Neural cell (in vitro differentiated cells): ENCODE data around the gene YWHAQ. TPM values are rescaled to one million over a fixed set of nuclear protein-coding genes. Genes with fewer than 3 reads are reported as not detected.

Experiments used
- H2AFZ ChIP-seq: fragments of 200-600, 300-800 bp; sonication (generic), shearing (Covaris generic); 2 replicates; pipeline ENCODE4 v1.6.0; 2014; ENCODE audit warnings: low read depth, mild to moderate bottlenecking, antibody characterized with exemption, low read length, moderate library complexity
- H3F3A ChIP-seq: fragments of 200-600 bp; shearing (Covaris generic); 2 replicates; pipeline ENCODE4 v1.6.1; 2016; ENCODE audit warnings: mild to moderate bottlenecking, moderate library complexity, mixed read lengths, antibody characterized with exemption, low read length; ENCODE audit not compliant: insufficient read depth, poor library complexity, severe bottlenecking
- H3K27ac ChIP-seq: fragments of 200-600, 300-800 bp; sonication (generic), shearing (Covaris generic); 2 replicates; pipeline ENCODE4 v1.5.1; 2014; ENCODE audit warnings: mild to moderate bottlenecking, low read length, moderate library complexity
- H3K27me3 ChIP-seq: fragments of 300-800, 200-600 bp; sonication (generic), shearing (Covaris generic); 2 replicates; pipeline ENCODE4 v1.6.0; 2014; ENCODE audit warnings: mild to moderate bottlenecking, low read depth, low read length, moderate library complexity; ENCODE audit not compliant: insufficient read depth
- H3K36me3 ChIP-seq: fragments of 300-800, 200-600 bp; sonication (generic), shearing (Covaris generic); 2 replicates; pipeline ENCODE4 v1.5.1; 2014; ENCODE audit warnings: mild to moderate bottlenecking, antibody characterized with exemption, low read length, moderate library complexity; ENCODE audit not compliant: insufficient read depth
- H3K4me2 ChIP-seq: fragments of 300-800, 200-600 bp; sonication (generic), shearing (Covaris generic); 2 replicates; pipeline ENCODE4 v1.6.0; 2014; ENCODE audit warnings: mild to moderate bottlenecking, low read length
- H3K4me3 ChIP-seq: fragments of 300-800, 200-600 bp; sonication (generic), shearing (Covaris generic); 2 replicates; pipeline ENCODE4 v1.5.1; 2014; ENCODE audit warnings: mild to moderate bottlenecking, low read length, moderate library complexity
- H3K79me2 ChIP-seq: fragments of 200-600 bp; shearing (Covaris generic); replicated peaks from 2 replicates; pipeline ENCODE4 v1.6.0; 2014; ENCODE audit warnings: mild to moderate bottlenecking, low read length, moderate library complexity; ENCODE audit not compliant: insufficient read depth
- H3K9ac ChIP-seq: fragments of 300-800, 200-600 bp; sonication (generic), shearing (Covaris generic); 2 replicates; pipeline ENCODE4 v1.6.1; 2016; ENCODE audit warnings: mild to moderate bottlenecking, low read length, mixed read lengths
- H3K9me2 ChIP-seq: fragments of 200-600 bp; shearing (Covaris generic); 2 replicates; pipeline ENCODE4 v1.6.1; 2016; ENCODE audit warnings: mild to moderate bottlenecking, low read length, mixed read lengths; ENCODE audit not compliant: insufficient read depth
- H3K9me3 ChIP-seq: fragments of 200-600, 300-800 bp; sonication (generic), shearing (Covaris generic); 2 replicates; pipeline ENCODE4 v1.6.1; 2016; ENCODE audit warnings: mild to moderate bottlenecking, mixed run types, low read length, moderate library complexity, mixed read lengths
- H4K20me1 ChIP-seq: fragments of 200-600 bp; shearing (Covaris generic); 2 replicates; pipeline ENCODE4 v1.6.1; 2016; ENCODE audit warnings: mild to moderate bottlenecking, mixed run types; ENCODE audit not compliant: insufficient read depth
- EP300 ChIP-seq: fragments of 450-650 bp; conservative IDR thresholded peaks from 2 replicates; pipeline ENCODE4 v1.6.1; 2014; ENCODE audit warnings: antibody characterized with exemption, mild to moderate bottlenecking, moderate library complexity; ENCODE audit not compliant: poor library complexity, severe bottlenecking
- EZH2 ChIP-seq: fragments of 200-600, 300-800 bp; shearing (Covaris generic), sonication (generic); IDR thresholded peaks from 2 replicates; pipeline ENCODE4 v1.6.1; 2014; ENCODE audit warnings: antibody characterized with exemption, low read length, borderline replicate concordance, mild to moderate bottlenecking; ENCODE audit not compliant: insufficient read depth, poor library complexity, severe bottlenecking
- MXI1 ChIP-seq: fragments of 450-650 bp; conservative IDR thresholded peaks from 2 replicates; pipeline ENCODE4 v1.6.1; 2014; ENCODE audit warnings: antibody characterized with exemption, mild to moderate bottlenecking; ENCODE audit not compliant: poor library complexity, severe bottlenecking
- POLR2AphosphoS5 ChIP-seq: IDR thresholded peaks from 2 replicates; pipeline ENCODE4 v1.6.1; 2012
- RAD21 ChIP-seq: fragments of 450-650 bp; conservative IDR thresholded peaks from 2 replicates; pipeline ENCODE4 v1.6.1; 2014; ENCODE audit warnings: antibody characterized with exemption, mild to moderate bottlenecking, moderate library complexity
- SMC3 ChIP-seq: fragments of 450-650 bp; conservative IDR thresholded peaks from 2 replicates; pipeline ENCODE4 v1.6.1; 2014; ENCODE audit warnings: antibody characterized with exemption, mild to moderate bottlenecking, moderate library complexity; ENCODE audit not compliant: poor library complexity
- TAF1 ChIP-seq: IDR thresholded peaks from 2 replicates; pipeline ENCODE4 v1.6.1; 2012; ENCODE audit warnings: low read depth
- polyA plus RNA-seq: library from polyadenylated mRNA; depleted of rRNA; stranded (reverse); fragments of >200 nt; gene quantifications from 2 replicates; pipeline ENCODE4 v1.2.3, GENCODE V29; 2014
- TF ChIP-seq, protein P1 (sequence below): IDR thresholded peaks from 2 replicates; pipeline ENCODE4 v1.6.1; 2012; ENCODE audit warnings: borderline replicate concordance
- TF ChIP-seq, protein P2 (sequence below): fragments of 450-650 bp; IDR thresholded peaks from 2 replicates; pipeline ENCODE4 v1.5.1; 2014; ENCODE audit warnings: antibody characterized with exemption, mild to moderate bottlenecking, moderate library complexity; ENCODE audit not compliant: poor library complexity, severe bottlenecking

Gene YWHAQ
- polyA plus RNA-seq, 1 donor from 2014 or later: 1,446 TPM

DNA sequence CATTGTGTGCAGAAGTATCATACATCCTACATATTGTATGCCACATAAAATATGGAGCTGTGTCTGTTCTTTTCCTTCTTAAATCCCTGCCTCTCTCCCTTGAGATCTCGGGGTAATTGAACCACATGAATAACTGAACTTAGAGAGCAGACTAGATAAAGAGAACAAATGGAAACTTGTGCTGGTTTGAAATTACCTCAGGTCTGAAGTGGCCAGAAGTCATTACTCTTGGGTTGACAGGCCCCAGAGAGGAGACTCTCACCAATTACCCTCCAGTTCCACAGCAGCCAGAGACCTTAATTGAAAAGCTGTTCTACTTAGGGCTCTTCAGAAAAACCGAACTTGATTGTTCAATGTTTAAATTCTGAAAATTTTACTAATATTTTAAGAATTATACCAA, 70.2 kb downstream of the YWHAQ start:
- H3K4me2 ChIP-seq: no peak overlapping the region
- TF ChIP-seq POLR2AphosphoS5: no peak
- no peak for TF ChIP-seq RAD21
- TF ChIP-seq, protein P1, sequence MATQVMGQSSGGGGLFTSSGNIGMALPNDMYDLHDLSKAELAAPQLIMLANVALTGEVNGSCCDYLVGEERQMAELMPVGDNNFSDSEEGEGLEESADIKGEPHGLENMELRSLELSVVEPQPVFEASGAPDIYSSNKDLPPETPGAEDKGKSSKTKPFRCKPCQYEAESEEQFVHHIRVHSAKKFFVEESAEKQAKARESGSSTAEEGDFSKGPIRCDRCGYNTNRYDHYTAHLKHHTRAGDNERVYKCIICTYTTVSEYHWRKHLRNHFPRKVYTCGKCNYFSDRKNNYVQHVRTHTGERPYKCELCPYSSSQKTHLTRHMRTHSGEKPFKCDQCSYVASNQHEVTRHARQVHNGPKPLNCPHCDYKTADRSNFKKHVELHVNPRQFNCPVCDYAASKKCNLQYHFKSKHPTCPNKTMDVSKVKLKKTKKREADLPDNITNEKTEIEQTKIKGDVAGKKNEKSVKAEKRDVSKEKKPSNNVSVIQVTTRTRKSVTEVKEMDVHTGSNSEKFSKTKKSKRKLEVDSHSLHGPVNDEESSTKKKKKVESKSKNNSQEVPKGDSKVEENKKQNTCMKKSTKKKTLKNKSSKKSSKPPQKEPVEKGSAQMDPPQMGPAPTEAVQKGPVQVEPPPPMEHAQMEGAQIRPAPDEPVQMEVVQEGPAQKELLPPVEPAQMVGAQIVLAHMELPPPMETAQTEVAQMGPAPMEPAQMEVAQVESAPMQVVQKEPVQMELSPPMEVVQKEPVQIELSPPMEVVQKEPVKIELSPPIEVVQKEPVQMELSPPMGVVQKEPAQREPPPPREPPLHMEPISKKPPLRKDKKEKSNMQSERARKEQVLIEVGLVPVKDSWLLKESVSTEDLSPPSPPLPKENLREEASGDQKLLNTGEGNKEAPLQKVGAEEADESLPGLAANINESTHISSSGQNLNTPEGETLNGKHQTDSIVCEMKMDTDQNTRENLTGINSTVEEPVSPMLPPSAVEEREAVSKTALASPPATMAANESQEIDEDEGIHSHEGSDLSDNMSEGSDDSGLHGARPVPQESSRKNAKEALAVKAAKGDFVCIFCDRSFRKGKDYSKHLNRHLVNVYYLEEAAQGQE: no peak
- TF ChIP-seq, protein P2, sequence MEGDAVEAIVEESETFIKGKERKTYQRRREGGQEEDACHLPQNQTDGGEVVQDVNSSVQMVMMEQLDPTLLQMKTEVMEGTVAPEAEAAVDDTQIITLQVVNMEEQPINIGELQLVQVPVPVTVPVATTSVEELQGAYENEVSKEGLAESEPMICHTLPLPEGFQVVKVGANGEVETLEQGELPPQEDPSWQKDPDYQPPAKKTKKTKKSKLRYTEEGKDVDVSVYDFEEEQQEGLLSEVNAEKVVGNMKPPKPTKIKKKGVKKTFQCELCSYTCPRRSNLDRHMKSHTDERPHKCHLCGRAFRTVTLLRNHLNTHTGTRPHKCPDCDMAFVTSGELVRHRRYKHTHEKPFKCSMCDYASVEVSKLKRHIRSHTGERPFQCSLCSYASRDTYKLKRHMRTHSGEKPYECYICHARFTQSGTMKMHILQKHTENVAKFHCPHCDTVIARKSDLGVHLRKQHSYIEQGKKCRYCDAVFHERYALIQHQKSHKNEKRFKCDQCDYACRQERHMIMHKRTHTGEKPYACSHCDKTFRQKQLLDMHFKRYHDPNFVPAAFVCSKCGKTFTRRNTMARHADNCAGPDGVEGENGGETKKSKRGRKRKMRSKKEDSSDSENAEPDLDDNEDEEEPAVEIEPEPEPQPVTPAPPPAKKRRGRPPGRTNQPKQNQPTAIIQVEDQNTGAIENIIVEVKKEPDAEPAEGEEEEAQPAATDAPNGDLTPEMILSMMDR: no peak
- TF ChIP-seq SMC3: no peak
- no peak for TF ChIP-seq EP300
- no peak for TF ChIP-seq EZH2
- TF ChIP-seq MXI1: no peak
- no peak for TF ChIP-seq TAF1

DNA sequence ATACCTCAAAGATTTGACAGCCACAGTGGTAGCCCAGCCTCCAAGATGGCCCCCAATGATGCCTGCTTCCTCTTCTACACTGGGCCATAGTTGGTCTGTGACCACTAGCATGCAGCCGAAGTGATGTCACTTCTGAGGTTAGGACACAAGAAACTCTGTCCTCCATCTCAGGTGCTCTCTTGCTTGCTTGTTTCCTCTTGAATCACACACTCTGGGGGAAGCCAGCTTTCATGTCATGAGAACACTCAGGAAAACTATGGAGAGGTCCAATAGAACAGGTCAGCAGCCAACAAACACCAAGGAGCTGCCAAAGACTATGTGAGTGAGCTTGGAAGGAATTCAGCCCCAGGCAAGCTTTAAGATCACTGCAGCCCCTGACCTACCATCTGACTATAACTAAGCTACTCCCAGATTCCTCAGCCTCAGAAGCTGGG, 71.8 kb downstream of the YWHAQ start:
- Histone ChIP-seq H4K20me1 (no peaks in the 10 kb centered on the region), H3K27me3 (no peaks in the 10 kb centered on the region), H3K36me3 (no peaks in the 10 kb centered on the region), H3K9me3 (no peaks in the 10 kb centered on the region), H3K4me3 (no peak overlapping the region), H2AFZ (no peak overlapping the region), H3K9ac (no peak overlapping the region), H3K9me2 (no peaks in the 10 kb centered on the region), H3K4me2 (no peak overlapping the region), H3K79me2 (peaks cover 19% of the 10 kb centered on the region), H3K27ac (no peak overlapping the region), H3F3A (no peaks in the 10 kb centered on the region)
- no peak for TF ChIP-seq EZH2
- TF ChIP-seq, protein P1: no peak
- TF ChIP-seq SMC3: no peak
- no peak for TF ChIP-seq EP300

More for the DNA sequence above, 70.2 kb downstream of the YWHAQ start:
- Histone ChIP-seq H3K36me3 (no peaks in the 10 kb centered on the region), H4K20me1 (no peaks in the 10 kb centered on the region), H3K27me3 (no peaks in the 10 kb centered on the region), H3K4me3 (no peak overlapping the region), H3F3A (no peaks in the 10 kb centered on the region), H2AFZ (no peak overlapping the region), H3K9me3 (no peaks in the 10 kb centered on the region), H3K9ac (no peak overlapping the region), H3K27ac (no peak overlapping the region), H3K9me2 (no peaks in the 10 kb centered on the region), H3K79me2 (peaks cover 10% of the 10 kb centered on the region)
